CD14-positive monocyte (primary cell): ENCODE measurements around the gene DENND6B. TPM values are rescaled to one million over a fixed set of nuclear protein-coding genes. Genes with fewer than 3 reads are reported as not detected.

Experiments used
- DNase-seq, 3 donors: peaks; one replicate each; pipeline ENCODE4 v3.0.0-alpha.2; 2011 to 2022
- H2AFZ ChIP-seq: 2 replicates; pipeline ENCODE4 v1.6.0; 2012; ENCODE audit warnings: mild to moderate bottlenecking, low read depth, low read length, inconsistent platforms; ENCODE audit not compliant: insufficient read depth, poor library complexity, severe bottlenecking
- H3K27ac ChIP-seq, 2 donors: 1 replicate in 1 of 2; 2 replicates in 1 of 2; pipeline ENCODE4 v1.5.1; 2012 to 2013; ENCODE audit warnings: low read length in 2 of 2, control low read depth in 1 of 2, inconsistent platforms in 1 of 2, low read depth in 1 of 2, mild to moderate bottlenecking in 1 of 2
- H3K27me3 ChIP-seq, 2 donors: one replicate each; pipeline versions ENCODE4 v1.6.0 to v1.6.1; 2011 to 2013; ENCODE audit warnings: low read length in 2 of 2; ENCODE audit not compliant: control insufficient read depth in 2 of 2, insufficient read depth in 2 of 2
- H3K36me3 ChIP-seq, 2 donors: replicated peaks in 1 of 2; 1 replicate in 1 of 2; 2 replicates in 1 of 2; pipeline versions ENCODE4 v1.5.1 to v1.6.1; 2012 to 2013; ENCODE audit warnings: low read length in 2 of 2, control low read depth in 1 of 2, inconsistent platforms in 1 of 2, mild to moderate bottlenecking in 1 of 2; ENCODE audit not compliant: insufficient read depth in 2 of 2, control insufficient read depth in 1 of 2
- H3K4me1 ChIP-seq, 2 donors: 1 replicate in 1 of 2; 2 replicates in 1 of 2; pipeline versions ENCODE4 v1.5.1 to v1.6.1; 2012 to 2013; ENCODE audit warnings: low read length in 2 of 2, control low read depth in 1 of 2, inconsistent platforms in 1 of 2, mild to moderate bottlenecking in 1 of 2, moderate library complexity in 1 of 2; ENCODE audit not compliant: insufficient read depth in 2 of 2, control insufficient read depth in 1 of 2
- H3K4me2 ChIP-seq: replicated peaks from 2 replicates; pipeline ENCODE3; 2012; ENCODE audit warnings: low read length, moderate library complexity, mild to moderate bottlenecking; ENCODE audit not compliant: poor library complexity, severe bottlenecking; ENCODE audit errors: extremely low read depth
- H3K4me3 ChIP-seq, 3 experiments: fragments of 200-600 bp in 1 of 3; sonication (generic) in 1 of 3; replicated peaks in 1 of 3; 1 replicate in 2 of 3; 2 replicates in 1 of 3; pipeline ENCODE4 v1.5.1; 2011 to 2013; ENCODE audit warnings: low read length in 3 of 3, mild to moderate bottlenecking in 3 of 3, control low read depth in 2 of 3, low read depth in 2 of 3, inconsistent platforms in 1 of 3, moderate library complexity in 1 of 3
- H3K79me2 ChIP-seq: 2 replicates; pipeline ENCODE4 v1.6.0; 2012; ENCODE audit warnings: mild to moderate bottlenecking, control low read depth, inconsistent platforms, low read length, moderate library complexity; ENCODE audit not compliant: insufficient read depth
- H3K9ac ChIP-seq: 2 replicates; pipeline ENCODE4 v1.6.0; 2017; ENCODE audit warnings: low read length, mild to moderate bottlenecking; ENCODE audit not compliant: insufficient read depth, poor library complexity, severe bottlenecking
- H3K9me3 ChIP-seq, 2 donors: replicated peaks in 1 of 2; 1 replicate in 1 of 2; 2 replicates in 1 of 2; pipeline versions ENCODE4 v1.5.1 to v1.6.1; 2012 to 2013; ENCODE audit warnings: low read length in 2 of 2, control low read depth in 1 of 2; ENCODE audit not compliant: control insufficient read depth in 1 of 2, insufficient read depth in 1 of 2
- H4K20me1 ChIP-seq: 2 replicates; pipeline ENCODE4 v1.6.0; 2012; ENCODE audit warnings: mild to moderate bottlenecking, low read length, control low read depth, moderate library complexity; ENCODE audit not compliant: insufficient read depth
- H3K27ac Mint-ChIP-seq, 7 donors: one replicate each; pipeline ENCODE4 v1.8.0; 2020; ENCODE audit warnings: mild to moderate bottlenecking in 7 of 7, mixed read lengths in 7 of 7, moderate library complexity in 6 of 7, inconsistent platforms in 2 of 7
- H3K27me3 Mint-ChIP-seq, 3 donors: one replicate each; pipeline ENCODE4 v1.8.0; 2021 to 2022; ENCODE audit warnings: low read depth in 3 of 3, mild to moderate bottlenecking in 3 of 3, mixed read lengths in 3 of 3, moderate library complexity in 3 of 3, inconsistent platforms in 1 of 3
- H3K36me3 Mint-ChIP-seq, 2 donors: one replicate each; pipeline ENCODE4 v1.8.0; 2020; ENCODE audit warnings: mixed read lengths in 2 of 2, inconsistent platforms in 1 of 2, mild to moderate bottlenecking in 1 of 2
- H3K4me1 Mint-ChIP-seq: one replicate; pipeline ENCODE4 v1.8.0; 2020; ENCODE audit warnings: mild to moderate bottlenecking, mixed read lengths
- H3K4me3 Mint-ChIP-seq, 2 donors: one replicate each; pipeline ENCODE4 v1.8.0; 2020; ENCODE audit warnings: mild to moderate bottlenecking in 2 of 2, mixed read lengths in 2 of 2, moderate library complexity in 1 of 2
- H3K9me3 Mint-ChIP-seq, 7 donors: one replicate each; pipeline ENCODE4 v1.8.0; 2020 to 2022; ENCODE audit warnings: mixed read lengths in 7 of 7, mild to moderate bottlenecking in 6 of 7, moderate library complexity in 6 of 7, inconsistent platforms in 2 of 7
- WGBS: methylation state at CpG from one replicate; pipeline ENCODE4 v1.1.5; 2013; ENCODE audit warnings: missing lambda C conversion rate; ENCODE audit not compliant: insufficient coverage; 5-methylcytosine and 5-hydroxymethylcytosine counted together
- intact Hi-C, 2 donors: fragments of 100-400 bp; cut with micrococcal nuclease; formaldehyde crosslinking; loops; one replicate each; pipeline versions ENCODE4 v1.15.0 to v1.15.1; 2023
- polyA plus RNA-seq, 3 donors: library from polyadenylated mRNA; depleted of rRNA in 1 of 3; unstranded in 2 of 3; stranded (reverse) in 1 of 3; fragments of 300-500 nt in 2 of 3; fragments of >200 nt in 1 of 3; fragmentation: Illumina TruSeq in 2 of 3; gene quantifications; 1 replicate in 2 of 3; 2 replicates in 1 of 3; pipeline ENCODE4 v1.2.3, GENCODE V29; 2012 to 2021
- TF ChIP-seq, protein P1 (sequence below): fragments of 200-600 bp; IDR thresholded peaks from one replicate; pipeline ENCODE4 v1.8.0; 2022; ENCODE audit warnings: antibody characterized with exemption, mild to moderate bottlenecking

The DENND6B gene
- polyA plus RNA-seq, 3 donors = 1.7 to 10.6 (median 2.1) TPM

GRCh38 chr22:50363166-50363802, 36.5 kb upstream of the DENND6B start:
- Histone ChIP-seq H3K9ac (no peak overlapping the region), H3K27me3 (no peaks in the 10 kb centered on the region), H3K4me2 (no peak overlapping the region), H3K79me2 (peaks cover 94% of the 10 kb centered on the region), H3K36me3 (peaks cover 24 to 55% of the 10 kb centered on the region in 2 donors), H2AFZ (no peak overlapping the region), H3K9me3 (no peaks in the 10 kb centered on the region), H4K20me1 (peaks cover 94% of the 10 kb centered on the region), H3K4me1 (no peaks in the 10 kb centered on the region), H3K27ac (peak overlapping the region in 1 of 2 donors; percentile 17), H3K4me3 (no peak overlapping the region)
- Mint-ChIP-seq H3K4me3 (no peak overlapping the region), H3K27me3 (no peaks in the 10 kb centered on the region), H3K36me3 (peaks cover 45 to 61% of the 10 kb centered on the region in 2 donors), H3K4me1 (peaks cover 12% of the 10 kb centered on the region), H3K9me3 (peaks cover 0 to 2% (median 0%) of the 10 kb centered on the region in 7 donors), H3K27ac (peak overlapping the region in 1 of 7 donors; percentile 62)
- 100% methylated on average over 4 of the region's 8 CpGs for WGBS
- DNase-seq = no peak
- intact Hi-C loops = no loop called here
- TF ChIP-seq, protein P1, sequence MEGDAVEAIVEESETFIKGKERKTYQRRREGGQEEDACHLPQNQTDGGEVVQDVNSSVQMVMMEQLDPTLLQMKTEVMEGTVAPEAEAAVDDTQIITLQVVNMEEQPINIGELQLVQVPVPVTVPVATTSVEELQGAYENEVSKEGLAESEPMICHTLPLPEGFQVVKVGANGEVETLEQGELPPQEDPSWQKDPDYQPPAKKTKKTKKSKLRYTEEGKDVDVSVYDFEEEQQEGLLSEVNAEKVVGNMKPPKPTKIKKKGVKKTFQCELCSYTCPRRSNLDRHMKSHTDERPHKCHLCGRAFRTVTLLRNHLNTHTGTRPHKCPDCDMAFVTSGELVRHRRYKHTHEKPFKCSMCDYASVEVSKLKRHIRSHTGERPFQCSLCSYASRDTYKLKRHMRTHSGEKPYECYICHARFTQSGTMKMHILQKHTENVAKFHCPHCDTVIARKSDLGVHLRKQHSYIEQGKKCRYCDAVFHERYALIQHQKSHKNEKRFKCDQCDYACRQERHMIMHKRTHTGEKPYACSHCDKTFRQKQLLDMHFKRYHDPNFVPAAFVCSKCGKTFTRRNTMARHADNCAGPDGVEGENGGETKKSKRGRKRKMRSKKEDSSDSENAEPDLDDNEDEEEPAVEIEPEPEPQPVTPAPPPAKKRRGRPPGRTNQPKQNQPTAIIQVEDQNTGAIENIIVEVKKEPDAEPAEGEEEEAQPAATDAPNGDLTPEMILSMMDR = no peak

DNA sequence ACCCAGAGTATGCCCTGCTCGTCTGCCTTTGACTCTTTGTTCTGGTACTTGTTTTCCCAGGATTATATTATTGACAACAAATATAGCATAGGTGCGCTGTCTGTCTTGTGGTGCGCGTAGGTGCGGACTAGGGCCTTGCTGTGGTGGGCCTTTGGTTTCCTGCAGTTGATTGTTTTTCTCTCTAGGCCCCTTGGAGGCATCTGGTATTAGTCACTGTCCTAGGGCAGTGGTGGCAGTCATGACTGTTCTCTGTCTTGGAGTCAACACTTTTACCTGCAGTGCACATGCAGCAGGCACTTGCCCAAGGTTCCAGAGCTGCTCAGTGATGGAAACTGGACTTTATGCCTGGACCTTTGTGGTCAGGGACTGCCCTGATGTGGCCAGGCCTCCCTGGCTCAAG, 34.9 kb upstream of the DENND6B start:
- H3K4me3 ChIP-seq = no peak overlapping the region
- Mint-ChIP-seq H3K27ac (peak overlapping the region in 1 of 7 donors; percentile 26), H3K4me3 (no peak overlapping the region), H3K9me3 (peaks cover 0 to 2% (median 0%) of the 10 kb centered on the region in 7 donors), H3K27me3 (no peaks in the 10 kb centered on the region), H3K4me1 (peaks cover 13% of the 10 kb centered on the region), H3K36me3 (peaks cover 36 to 47% of the 10 kb centered on the region in 2 donors)
- H4K20me1 ChIP-seq = peaks cover 95% of the 10 kb centered on the region
- H3K36me3 ChIP-seq = peaks cover 17 to 48% of the 10 kb centered on the region in 2 donors
- H2AFZ ChIP-seq = no peak overlapping the region
- TF ChIP-seq, protein P1 = no peak
- WGBS = 92% methylated on average over 4 of the region's 5 CpGs
- peaks cover 94% of the 10 kb centered on the region for H3K79me2 ChIP-seq
- no peak overlapping the region for H3K9ac ChIP-seq
- intact Hi-C loops = no loop called here
- H3K4me2 ChIP-seq = no peak overlapping the region
- no peak for DNase-seq
- H3K27me3 ChIP-seq = no peaks in the 10 kb centered on the region
- no peaks in the 10 kb centered on the region for H3K9me3 ChIP-seq
- H3K27ac ChIP-seq = no peak overlapping the region
- H3K4me1 ChIP-seq = no peaks in the 10 kb centered on the region
